ENCODE measurements around the gene ADCY9. TPM values are rescaled to one million over a fixed set of nuclear protein-coding genes. Genes with fewer than 3 reads are reported as not detected.

ADCY9 gene
- total RNA-seq, 4 donors from 2014 or later, result 13.1 to 25.1 (median 18.5) TPM

DNA sequence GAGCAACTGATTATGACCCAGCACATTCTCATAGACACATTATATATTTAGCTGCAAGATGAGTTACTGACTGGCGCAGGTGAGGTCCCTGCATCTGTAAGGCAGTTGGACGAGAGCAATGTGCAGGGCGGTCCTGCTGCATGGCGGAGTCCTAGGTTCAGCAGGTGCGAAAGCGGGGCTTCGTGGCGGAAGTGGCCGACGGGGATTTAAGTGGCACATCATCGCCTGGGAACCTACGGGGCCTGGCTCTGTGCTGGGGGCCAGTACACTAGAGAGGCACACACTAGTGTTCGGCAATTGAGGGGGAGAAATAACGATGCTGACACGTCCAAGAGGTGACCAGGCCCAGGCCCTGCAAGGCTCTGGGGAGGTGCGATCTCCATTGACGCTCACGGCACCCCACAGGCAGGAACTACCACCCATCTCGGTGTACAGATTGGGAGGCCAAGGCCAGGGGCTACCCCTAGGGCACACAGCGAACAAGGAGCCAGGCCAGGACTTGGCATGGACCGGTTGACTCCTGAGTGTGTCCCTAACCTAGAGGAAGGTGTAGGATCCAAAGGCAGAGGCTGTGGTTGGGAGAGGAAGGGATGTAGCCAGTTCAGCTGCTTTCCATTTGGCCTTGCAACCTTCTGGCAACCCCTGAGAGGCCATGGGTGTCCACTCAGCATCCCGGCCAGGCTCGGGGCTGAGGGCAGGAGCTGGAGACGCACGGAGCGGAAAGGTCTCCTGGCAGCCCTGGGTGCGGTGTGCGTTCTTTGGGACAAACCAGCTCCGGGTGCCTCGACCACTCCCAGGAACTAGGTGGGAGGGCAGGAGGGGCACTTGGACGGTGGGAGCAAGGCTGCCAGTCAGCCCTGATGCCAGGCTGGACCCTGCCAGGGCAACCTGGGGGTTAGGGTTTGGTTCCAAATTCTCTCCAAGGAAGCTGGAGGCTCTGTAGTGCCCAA, 131.9 kb downstream of the ADCY9 start:
- H3K4me3 ChIP-seq (ENCODE audit: low read depth, poor library complexity, severe bottlenecking), result no peak overlapping the region
- no peak for DNase-seq (ENCODE audit: low spot score in 2 of 2)
- 91 to 92% methylated on average over 29 to 31 of the region's 31 CpGs for WGBS, 2 donors
- intact Hi-C loops (cut with DNase I; ENCODE audit: low total_unique reads), result loop anchor here (5.0 kb wide), 1 partner anchor 268 kb away; no protein-coding TSS in a partner anchor
- TF ChIP-seq, protein P1, sequence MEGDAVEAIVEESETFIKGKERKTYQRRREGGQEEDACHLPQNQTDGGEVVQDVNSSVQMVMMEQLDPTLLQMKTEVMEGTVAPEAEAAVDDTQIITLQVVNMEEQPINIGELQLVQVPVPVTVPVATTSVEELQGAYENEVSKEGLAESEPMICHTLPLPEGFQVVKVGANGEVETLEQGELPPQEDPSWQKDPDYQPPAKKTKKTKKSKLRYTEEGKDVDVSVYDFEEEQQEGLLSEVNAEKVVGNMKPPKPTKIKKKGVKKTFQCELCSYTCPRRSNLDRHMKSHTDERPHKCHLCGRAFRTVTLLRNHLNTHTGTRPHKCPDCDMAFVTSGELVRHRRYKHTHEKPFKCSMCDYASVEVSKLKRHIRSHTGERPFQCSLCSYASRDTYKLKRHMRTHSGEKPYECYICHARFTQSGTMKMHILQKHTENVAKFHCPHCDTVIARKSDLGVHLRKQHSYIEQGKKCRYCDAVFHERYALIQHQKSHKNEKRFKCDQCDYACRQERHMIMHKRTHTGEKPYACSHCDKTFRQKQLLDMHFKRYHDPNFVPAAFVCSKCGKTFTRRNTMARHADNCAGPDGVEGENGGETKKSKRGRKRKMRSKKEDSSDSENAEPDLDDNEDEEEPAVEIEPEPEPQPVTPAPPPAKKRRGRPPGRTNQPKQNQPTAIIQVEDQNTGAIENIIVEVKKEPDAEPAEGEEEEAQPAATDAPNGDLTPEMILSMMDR (IDR thresholded peaks at IDR 0.05), result no peak
- no peak for TF ChIP-seq POLR2A (IDR thresholded peaks at IDR 0.05)

DNA sequence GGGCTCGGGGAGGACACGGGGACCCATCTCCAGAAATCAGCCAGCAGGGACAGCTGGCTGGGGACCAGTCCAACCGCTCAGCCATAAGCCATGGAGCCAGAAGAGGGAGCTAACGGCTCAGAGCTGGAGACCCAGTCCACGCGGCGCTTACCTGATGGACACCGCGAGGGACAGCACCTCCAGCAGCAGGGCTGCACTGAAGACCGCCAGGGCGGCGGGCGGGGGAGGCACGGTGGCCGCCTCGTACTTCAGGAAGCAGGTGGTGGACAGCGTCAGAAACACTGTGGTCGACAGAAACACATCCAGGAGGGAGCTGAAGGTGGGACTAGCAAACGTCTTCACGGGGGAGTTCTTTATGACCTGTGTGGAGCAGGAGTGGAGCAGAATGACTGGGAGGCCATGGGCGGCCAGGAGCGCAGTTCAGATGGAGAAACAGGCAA, 133.1 kb downstream of the ADCY9 start:
- peak in 1 of 2 donors; percentile 36 for DNase-seq (ENCODE audit: low spot score in 2 of 2)
- whole genome bisulfite sequencing, 2 donors, result 33 to 47% methylated on average over 20 to 22 of the region's 22 CpGs
- TF ChIP-seq POLR2A (IDR thresholded peaks at IDR 0.05), result no peak
- TF ChIP-seq, protein P1 (IDR thresholded peaks at IDR 0.05), result peak in 1 of 3 donors; percentile 40
- no peak overlapping the region for H3K4me3 ChIP-seq (ENCODE audit: low read depth, poor library complexity, severe bottlenecking)
- intact Hi-C loops (cut with DNase I; ENCODE audit: low total_unique reads), result loop anchor here (5.0 kb wide), 1 partner anchor 269 kb away; no protein-coding TSS in a partner anchor

DNA sequence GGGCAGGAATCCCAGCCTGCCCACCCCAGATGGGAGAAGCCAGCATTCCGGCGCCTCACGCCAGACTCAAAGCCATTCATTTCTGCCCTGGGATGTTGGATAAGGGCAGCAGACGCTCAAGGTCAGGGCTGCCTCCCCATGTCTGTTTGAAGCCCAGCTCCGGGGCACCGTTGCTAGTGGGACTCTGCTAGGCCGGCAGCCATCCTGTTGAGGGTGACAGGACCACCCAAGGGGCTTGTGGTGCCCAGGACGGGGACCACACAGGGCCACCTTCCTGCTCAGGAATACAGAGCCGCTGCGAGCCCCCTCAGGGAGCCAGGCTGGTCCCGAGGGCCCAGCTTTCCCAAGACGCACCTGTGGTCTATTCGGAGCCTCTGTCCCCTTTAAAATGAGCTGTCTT, 134.0 kb downstream of the ADCY9 start:
- DNase-seq (ENCODE audit: low spot score in 2 of 2), result no peak
- intact Hi-C loops (cut with DNase I; ENCODE audit: low total_unique reads), result loop anchor here (5.0 kb wide), 1 partner anchor 270 kb away; no protein-coding TSS in a partner anchor
- H3K4me3 ChIP-seq (ENCODE audit: low read depth, poor library complexity, severe bottlenecking), result no peak overlapping the region
- WGBS, 2 donors, result 91 to 98% methylated on average over 9 to 11 of the region's 13 CpGs
- TF ChIP-seq, protein P1 (IDR thresholded peaks at IDR 0.05), result no peak
- no peak for TF ChIP-seq POLR2A (IDR thresholded peaks at IDR 0.05)

DNA sequence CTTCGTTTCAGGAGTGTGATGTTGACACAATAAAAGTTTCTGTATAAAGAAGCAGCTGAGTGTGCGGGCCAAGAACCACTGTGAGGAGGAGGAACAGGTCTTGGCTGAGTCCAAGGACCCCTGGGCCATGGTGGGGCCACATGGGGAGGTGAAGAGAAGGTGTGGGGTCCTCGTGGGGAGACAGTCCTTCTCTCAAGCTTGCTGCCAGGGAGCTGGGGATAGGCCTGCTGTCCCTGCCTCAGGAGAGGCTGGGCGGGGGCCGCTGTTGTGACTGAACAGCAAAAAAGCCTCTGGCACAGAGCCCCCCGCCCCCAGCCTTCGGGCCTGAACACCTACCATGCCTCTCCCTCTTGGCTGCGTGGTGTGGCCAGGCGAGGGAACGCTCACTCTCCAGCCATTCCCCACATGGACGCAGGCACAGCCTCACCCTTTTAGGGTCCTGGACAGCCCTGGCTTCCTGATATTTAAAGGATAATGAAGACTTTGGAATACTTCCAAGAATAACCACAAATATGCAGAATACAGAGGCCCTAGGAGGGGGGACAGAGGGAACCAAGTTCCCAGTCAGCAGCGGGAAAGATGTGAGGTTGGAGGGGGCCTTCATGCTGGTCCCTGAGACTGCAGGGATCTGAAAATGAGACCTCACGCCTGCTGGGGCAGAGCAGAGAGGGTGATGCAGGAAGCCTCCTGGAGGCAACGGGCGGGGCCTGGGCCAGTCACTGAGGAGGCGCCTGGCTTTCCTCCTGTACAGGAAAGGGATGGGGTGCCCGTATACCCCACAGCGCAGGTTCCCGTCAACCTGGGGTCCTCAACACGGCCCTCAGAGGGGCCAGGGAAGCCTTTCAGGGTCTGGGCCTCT, 135.8 kb downstream of the ADCY9 start:
- no peak overlapping the region for H3K4me3 ChIP-seq (ENCODE audit: low read depth, poor library complexity, severe bottlenecking)
- intact Hi-C loops (cut with DNase I; ENCODE audit: low total_unique reads), result loop anchor here (5.0 kb wide), 1 partner anchor 272 kb away; no protein-coding TSS in a partner anchor
- no peak for DNase-seq (ENCODE audit: low spot score in 2 of 2)
- no peak for TF ChIP-seq POLR2A (IDR thresholded peaks at IDR 0.05)
- TF ChIP-seq, protein P1 (IDR thresholded peaks at IDR 0.05), result no peak
- WGBS, 2 donors, result 65 to 76% methylated on average over 19 to 20 of the region's 20 CpGs

DNA sequence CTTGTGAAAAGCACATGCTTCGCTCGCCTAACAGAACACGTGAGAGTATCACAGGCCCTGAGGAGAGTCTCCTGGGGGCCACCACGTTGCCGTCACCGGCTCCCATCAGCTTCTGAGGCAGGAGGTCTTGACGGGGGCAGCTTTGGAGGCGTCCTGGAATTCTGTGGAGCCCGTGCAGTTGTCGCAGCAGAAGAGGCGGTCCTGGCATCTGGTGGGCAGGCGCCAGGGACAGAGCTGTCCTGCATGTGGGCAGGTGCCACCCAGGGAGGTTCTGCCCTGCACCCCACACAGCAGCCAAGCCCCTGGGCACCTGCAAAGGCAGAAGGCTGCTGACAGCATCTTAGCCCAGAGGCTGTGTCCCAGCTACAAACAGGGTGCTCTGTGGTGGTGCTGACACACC, 136.7 kb downstream of the ADCY9 start:
- WGBS, 2 donors, result 89 to 91% methylated on average over 12 of the region's 12 CpGs
- no peak for DNase-seq (ENCODE audit: low spot score in 2 of 2)
- H3K4me3 ChIP-seq (ENCODE audit: low read depth, poor library complexity, severe bottlenecking), result no peak overlapping the region
- intact Hi-C loops (cut with DNase I; ENCODE audit: low total_unique reads), result no loop called here
- no peak for TF ChIP-seq POLR2A (IDR thresholded peaks at IDR 0.05)
- TF ChIP-seq, protein P1 (IDR thresholded peaks at IDR 0.05), result no peak

Measured in lower leg skin (tissue), 4 donors.